Osteoblast (primary cell): ENCODE data around the gene LRIT3. TPM values are rescaled to one million over a fixed set of nuclear protein-coding genes. Genes with fewer than 3 reads are reported as not detected.

ENCODE experiments used
- DNase-seq: peaks from one replicate; pipeline ENCODE4 v3.0.0; 2011; ENCODE audit warnings: low spot score, mixed read lengths; ENCODE audit not compliant: insufficient read length; ENCODE audit errors: missing footprints
- H2AFZ ChIP-seq: 2 replicates; pipeline ENCODE4 v1.6.0; 2011; ENCODE audit warnings: mild to moderate bottlenecking, low read length
- H3K27ac ChIP-seq: 2 replicates; pipeline ENCODE4 v1.5.1; 2011; ENCODE audit warnings: mild to moderate bottlenecking, low read depth, low read length, moderate library complexity
- H3K27me3 ChIP-seq: 2 replicates; pipeline ENCODE4 v1.6.0; 2012; ENCODE audit warnings: mild to moderate bottlenecking, control low read depth, inconsistent platforms, low read length, moderate library complexity; ENCODE audit not compliant: insufficient read depth
- H3K36me3 ChIP-seq: 2 replicates; pipeline ENCODE4 v1.5.1; 2011; ENCODE audit warnings: mild to moderate bottlenecking, low read length, control low read depth, moderate library complexity; ENCODE audit not compliant: insufficient read depth
- H3K4me1 ChIP-seq: 2 replicates; pipeline ENCODE4 v1.5.1; 2011; ENCODE audit warnings: mild to moderate bottlenecking, low read length, control low read depth, moderate library complexity; ENCODE audit not compliant: insufficient read depth
- H3K4me2 ChIP-seq: 2 replicates; pipeline ENCODE4 v1.6.0; 2011; ENCODE audit warnings: mild to moderate bottlenecking, low read length; ENCODE audit not compliant: insufficient read depth
- H3K4me3 ChIP-seq: fragments of 200-600 bp; sonication (generic); 3 replicates; pipeline ENCODE4 v1.5.1; 2012; ENCODE audit warnings: mild to moderate bottlenecking, low read length, inconsistent platforms; ENCODE audit not compliant: insufficient read depth
- H3K79me2 ChIP-seq: 2 replicates; pipeline ENCODE4 v1.6.0; 2012; ENCODE audit warnings: mild to moderate bottlenecking, low read length, control low read depth, inconsistent platforms; ENCODE audit not compliant: insufficient read depth
- H3K9me3 ChIP-seq: 2 replicates; pipeline ENCODE4 v1.5.1; 2011; ENCODE audit warnings: low read depth, low read length, control low read depth
- H4K20me1 ChIP-seq: 2 replicates; pipeline ENCODE4 v1.6.0; 2012; ENCODE audit warnings: mild to moderate bottlenecking, low read length, control low read depth; ENCODE audit not compliant: insufficient read depth
- total RNA-seq: library from RNA; depleted of rRNA; stranded (reverse); fragments of >200 nt; gene quantifications from 2 replicates; pipeline ENCODE4 v1.2.3, GENCODE V29; 2012
- TF ChIP-seq, protein P1 (sequence below): IDR thresholded peaks from 2 replicates; pipeline ENCODE4 v1.5.1; 2011; ENCODE audit warnings: mild to moderate bottlenecking, low read depth, low read length, moderate library complexity; ENCODE audit errors: extremely low read depth

LRIT3 gene
- total RNA-seq, 1 donor, result under 0.01 TPM

DNA sequence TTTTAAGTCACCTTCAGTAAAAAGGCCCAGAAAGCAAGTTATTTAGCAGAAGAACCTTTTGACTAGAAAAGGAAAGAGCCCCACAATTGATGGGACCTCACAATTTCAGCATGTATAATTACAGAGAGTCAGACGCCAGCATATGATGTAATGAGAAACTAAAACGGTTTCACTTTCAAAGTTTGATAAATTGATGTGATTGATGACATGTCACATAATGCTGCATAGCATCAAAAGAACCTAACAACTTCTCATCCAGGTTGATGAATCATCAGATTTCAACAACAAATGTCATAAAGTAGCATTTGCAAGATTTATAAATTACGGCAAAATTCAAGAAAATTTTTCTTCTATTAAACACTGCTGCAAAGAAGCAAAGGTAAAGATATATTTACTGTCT is 36.2 kb upstream of the LRIT3 start:
- no peaks in the 10 kb centered on the region for H3K36me3 ChIP-seq
- no peak overlapping the region for H3K4me2 ChIP-seq
- H3K4me1 ChIP-seq, result peaks cover 4% of the 10 kb centered on the region
- no peaks in the 10 kb centered on the region for H3K9me3 ChIP-seq
- TF ChIP-seq, protein P1, sequence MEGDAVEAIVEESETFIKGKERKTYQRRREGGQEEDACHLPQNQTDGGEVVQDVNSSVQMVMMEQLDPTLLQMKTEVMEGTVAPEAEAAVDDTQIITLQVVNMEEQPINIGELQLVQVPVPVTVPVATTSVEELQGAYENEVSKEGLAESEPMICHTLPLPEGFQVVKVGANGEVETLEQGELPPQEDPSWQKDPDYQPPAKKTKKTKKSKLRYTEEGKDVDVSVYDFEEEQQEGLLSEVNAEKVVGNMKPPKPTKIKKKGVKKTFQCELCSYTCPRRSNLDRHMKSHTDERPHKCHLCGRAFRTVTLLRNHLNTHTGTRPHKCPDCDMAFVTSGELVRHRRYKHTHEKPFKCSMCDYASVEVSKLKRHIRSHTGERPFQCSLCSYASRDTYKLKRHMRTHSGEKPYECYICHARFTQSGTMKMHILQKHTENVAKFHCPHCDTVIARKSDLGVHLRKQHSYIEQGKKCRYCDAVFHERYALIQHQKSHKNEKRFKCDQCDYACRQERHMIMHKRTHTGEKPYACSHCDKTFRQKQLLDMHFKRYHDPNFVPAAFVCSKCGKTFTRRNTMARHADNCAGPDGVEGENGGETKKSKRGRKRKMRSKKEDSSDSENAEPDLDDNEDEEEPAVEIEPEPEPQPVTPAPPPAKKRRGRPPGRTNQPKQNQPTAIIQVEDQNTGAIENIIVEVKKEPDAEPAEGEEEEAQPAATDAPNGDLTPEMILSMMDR, result no peak
- DNase-seq, result no peak
- no peak overlapping the region for H2AFZ ChIP-seq
- no peak overlapping the region for H3K27ac ChIP-seq
- no peaks in the 10 kb centered on the region for H4K20me1 ChIP-seq
- H3K79me2 ChIP-seq, result peaks cover 13% of the 10 kb centered on the region
- H3K4me3 ChIP-seq, result no peak overlapping the region
- no peaks in the 10 kb centered on the region for H3K27me3 ChIP-seq

DNA sequence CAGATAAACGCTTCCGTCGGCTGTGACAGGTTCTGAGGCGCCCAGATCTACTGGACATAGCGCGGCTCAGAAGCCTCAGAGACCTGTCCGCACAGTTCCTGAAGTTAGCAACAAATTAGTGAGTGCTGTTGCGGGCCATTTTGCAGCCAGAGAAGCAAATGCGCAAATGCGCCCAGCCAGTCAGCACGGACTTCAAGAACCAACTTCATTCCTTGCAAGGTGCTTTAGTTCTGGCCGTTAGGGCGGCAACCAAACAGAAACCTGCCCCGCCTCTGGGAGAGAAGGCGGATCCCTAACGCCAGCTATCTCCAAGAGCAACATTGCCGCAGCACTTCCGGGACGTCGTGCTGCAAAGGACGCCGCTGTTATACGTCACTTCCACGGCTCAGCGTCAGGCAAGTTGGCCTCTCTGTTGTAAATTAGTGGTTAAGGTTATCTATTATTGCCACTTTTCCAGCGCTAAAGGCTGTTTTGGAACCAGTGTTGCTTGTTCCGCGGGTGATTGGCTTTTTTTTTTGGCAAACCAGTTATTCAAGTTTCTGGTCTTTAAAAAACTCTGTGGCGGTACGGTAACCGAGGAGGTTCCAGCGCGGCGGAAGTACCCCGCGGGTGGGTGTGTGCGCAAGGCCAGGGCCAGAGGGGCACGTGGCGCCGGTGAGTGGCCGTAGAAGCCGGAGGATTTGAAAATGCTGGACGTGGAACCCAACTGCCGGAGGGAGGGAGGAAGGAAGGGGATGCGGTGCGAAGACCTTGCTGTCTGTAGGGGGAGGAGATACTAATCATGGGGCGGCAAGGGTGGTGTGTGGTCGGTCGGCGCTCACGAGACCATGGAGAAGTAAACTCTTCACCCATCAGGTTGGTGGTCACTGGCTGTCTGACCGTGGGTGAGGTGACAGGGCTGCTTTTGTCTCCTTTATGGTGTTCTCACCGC is 32.5 kb upstream of the LRIT3 start, which contains the start of gene GAR1:
Gene GAR1 (plus strand): TSS at position 612 of the 931 bp plus-strand sequence. CDS start 403 bp downstream, outside the sequence.
- Histone ChIP-seq H4K20me1 (peaks cover under 1% of the 10 kb centered on the region), H3K27me3 (no peaks in the 10 kb centered on the region), H3K79me2 (peaks cover 50% of the 10 kb centered on the region), H3K4me1 (peaks cover 10% of the 10 kb centered on the region), H3K4me3 (peak within 1 kb of the TSS; percentile 99), H3K4me2 (peak within 1 kb of the TSS; percentile 99), H3K9me3 (no peaks in the 10 kb centered on the region), H2AFZ (peak within 1 kb of the TSS; percentile 95), H3K36me3 (peaks cover 23% of the 10 kb centered on the region), H3K27ac (peak within 1 kb of the TSS; percentile 99)
- peak; percentile 95 for DNase-seq
- TF ChIP-seq, protein P1, result no peak

DNA sequence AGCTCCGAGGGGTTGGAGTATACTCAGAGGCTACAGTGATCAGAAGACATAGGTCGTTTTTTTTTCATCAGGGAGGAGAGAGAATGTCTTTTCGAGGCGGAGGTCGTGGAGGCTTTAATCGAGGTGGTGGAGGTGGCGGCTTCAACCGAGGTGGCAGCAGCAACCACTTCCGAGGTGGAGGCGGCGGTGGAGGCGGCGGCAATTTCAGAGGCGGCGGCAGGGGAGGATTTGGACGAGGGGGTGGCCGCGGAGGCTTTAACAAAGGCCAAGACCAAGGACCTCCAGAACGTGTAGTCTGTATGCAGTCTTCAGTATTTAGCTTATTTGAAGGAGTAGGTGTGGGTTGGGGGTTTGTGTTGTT is 31.8 kb upstream of the LRIT3 start:
- Histone ChIP-seq H3K27ac (peak overlapping the region; percentile 99), H3K9me3 (no peaks in the 10 kb centered on the region), H3K4me2 (peak overlapping the region; percentile 99), H3K4me3 (peak overlapping the region; percentile 99), H4K20me1 (peaks cover 3% of the 10 kb centered on the region), H2AFZ (peak overlapping the region; percentile 95), H3K36me3 (peaks cover 23% of the 10 kb centered on the region), H3K4me1 (peaks cover 10% of the 10 kb centered on the region), H3K79me2 (peaks cover 54% of the 10 kb centered on the region), H3K27me3 (no peaks in the 10 kb centered on the region)
- DNase-seq, result peak; percentile 50
- TF ChIP-seq, protein P1, result no peak

DNA sequence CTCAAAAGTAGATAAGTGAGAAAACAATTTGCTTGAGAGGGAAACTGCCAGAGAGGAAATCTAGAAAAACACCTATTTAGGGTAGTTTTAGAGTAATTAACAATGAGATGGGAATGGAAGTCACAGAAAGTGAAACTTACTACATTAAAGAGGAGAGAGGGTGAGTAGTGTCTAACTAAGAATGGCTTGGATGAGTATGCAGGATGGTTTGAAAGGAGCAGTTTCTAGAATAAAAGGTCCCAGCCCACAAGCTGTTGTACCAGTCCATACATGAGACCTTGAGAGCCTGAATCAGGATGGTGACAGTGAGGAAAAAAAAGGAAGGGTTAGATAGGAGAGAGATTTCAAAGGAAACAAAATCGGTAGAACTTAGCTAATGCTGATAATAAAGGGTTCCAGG is 31.0 kb upstream of the LRIT3 start:
- peak overlapping the region; percentile 99 for H3K27ac ChIP-seq
- H3K4me1 ChIP-seq, result peaks cover 10% of the 10 kb centered on the region
- no peak for DNase-seq
- peak overlapping the region; percentile 99 for H3K4me3 ChIP-seq
- peak overlapping the region; percentile 99 for H3K4me2 ChIP-seq
- peaks cover 3% of the 10 kb centered on the region for H4K20me1 ChIP-seq
- H3K9me3 ChIP-seq, result no peaks in the 10 kb centered on the region
- TF ChIP-seq, protein P1, result no peak
- H3K36me3 ChIP-seq, result peaks cover 23% of the 10 kb centered on the region
- no peak overlapping the region for H2AFZ ChIP-seq
- peaks cover 54% of the 10 kb centered on the region for H3K79me2 ChIP-seq
- no peaks in the 10 kb centered on the region for H3K27me3 ChIP-seq
